Thoracic aorta (tissue), 2 donors: Measurements from ENCODE around the gene OR5M3. TPM values are rescaled to one million over a fixed set of nuclear protein-coding genes. Genes with fewer than 3 reads are reported as not detected.

Experiments
- ATAC-seq: fragments of 150-250 bp; one replicate; pipeline ENCODE4 v1.8.0; 2017; ENCODE audit warnings: low read depth; ENCODE audit not compliant: insufficient number of reproducible peaks, low FRiP score
- DNase-seq: peaks from one replicate; pipeline ENCODE4 v3.0.0-alpha.2; 2020; ENCODE audit warnings: low spot score
- H3K27ac ChIP-seq, 2 donors: fragments of 200-600 bp; sonication (generic); 1 replicate in 1 of 2; 2 replicates in 1 of 2; pipeline ENCODE4 v1.5.1; 2016; ENCODE audit warnings: mild to moderate bottlenecking in 2 of 2, moderate library complexity in 2 of 2
- H3K27me3 ChIP-seq: fragments of 200-600 bp; sonication (generic); replicated peaks from 2 replicates; pipeline ENCODE4 v1.6.0; 2016; ENCODE audit warnings: mild to moderate bottlenecking; ENCODE audit not compliant: insufficient read depth
- H3K36me3 ChIP-seq: fragments of 200-600 bp; sonication (generic); one replicate; pipeline ENCODE4 v1.5.1; 2016
- H3K4me1 ChIP-seq, 2 donors: fragments of 200-600 bp; sonication (generic); 1 replicate in 1 of 2; 2 replicates in 1 of 2; pipeline versions ENCODE4 v1.5.1 to v1.6.0; 2016; ENCODE audit warnings: low read depth in 2 of 2, mild to moderate bottlenecking in 1 of 2; ENCODE audit not compliant: control insufficient read depth in 1 of 2
- H3K4me3 ChIP-seq: fragments of 200-600 bp; sonication (generic); 2 replicates; pipeline ENCODE4 v1.5.1; 2016; ENCODE audit warnings: mild to moderate bottlenecking
- H3K9me3 ChIP-seq: fragments of 200-600 bp; sonication (generic); 2 replicates; pipeline ENCODE4 v1.5.1; 2016
- CTCF ChIP-seq: fragments of 200-600 bp; sonication (generic); IDR thresholded peaks from one replicate; pipeline ENCODE4 v1.5.1; 2019; ENCODE audit warnings: antibody characterized with exemption
- total RNA-seq, 2 donors: library from RNA; depleted of rRNA; stranded (reverse); fragments of >200 nt; gene quantifications; one replicate each; pipeline versions ENCODE4 v1.1.0 to v1.2.3, GENCODE V29; 2016

The OR5M3 gene
- not detected for total RNA-seq

GRCh38 chr11:56473252-56473651, at the start of gene OR5M3:
Gene OR5M3, minus strand, starts transcription at chr11:56473352. Its CDS starts 2,855 bp downstream, at chr11:56470497.
- Histone ChIP-seq H3K36me3 (no peaks in the 10 kb centered on the region), H3K27me3 (no peaks in the 10 kb centered on the region), H3K4me1 (no peaks in the 10 kb centered on the region), H3K9me3 (no peaks in the 10 kb centered on the region), H3K27ac (no peak within 1 kb of the TSS), H3K4me3 (no peak within 1 kb of the TSS)
- TF ChIP-seq CTCF = no peak
- DNase-seq (no peak), ATAC-seq (no peak)

GRCh38 chr11:56522008-56522407, 48.9 kb upstream of the OR5M3 start:
- H3K36me3 ChIP-seq = no peaks in the 10 kb centered on the region
- H3K4me3 ChIP-seq = no peak overlapping the region
- H3K27me3 ChIP-seq = no peaks in the 10 kb centered on the region
- no peak for TF ChIP-seq CTCF
- DNase-seq (no peak), ATAC-seq (no peak)
- H3K9me3 ChIP-seq = no peaks in the 10 kb centered on the region
- no peak overlapping the region for H3K27ac ChIP-seq
- H3K4me1 ChIP-seq = no peaks in the 10 kb centered on the region

- no peak for TF ChIP-seq CTCF
- H3K36me3 ChIP-seq = no peaks in the 10 kb centered on the region
- H3K27me3 ChIP-seq = no peaks in the 10 kb centered on the region
- H3K4me3 ChIP-seq = no peak overlapping the region
- H3K27ac ChIP-seq = no peak overlapping the region
- H3K4me1 ChIP-seq = no peaks in the 10 kb centered on the region
- H3K9me3 ChIP-seq = no peaks in the 10 kb centered on the region
- DNase-seq = no peak
- ATAC-seq = no peak
Measured at GRCh38 chr11:56513280-56513679, 40.1 kb upstream of the OR5M3 start.

- H3K4me1 ChIP-seq = no peaks in the 10 kb centered on the region
- H3K27ac ChIP-seq = no peak overlapping the region
- H3K4me3 ChIP-seq = no peak overlapping the region
- no peaks in the 10 kb centered on the region for H3K27me3 ChIP-seq
- no peak for ATAC-seq
- TF ChIP-seq CTCF = no peak
- H3K36me3 ChIP-seq = no peaks in the 10 kb centered on the region
- no peak for DNase-seq
- no peaks in the 10 kb centered on the region for H3K9me3 ChIP-seq
Measured at GRCh38 chr11:56509439-56509838, 36.3 kb upstream of the OR5M3 start.

GRCh38 chr11:56497010-56497409, 23.9 kb upstream of the OR5M3 start:
- H3K27ac ChIP-seq = no peak overlapping the region
- no peak for TF ChIP-seq CTCF
- no peaks in the 10 kb centered on the region for H3K4me1 ChIP-seq
- no peak overlapping the region for H3K4me3 ChIP-seq
- H3K36me3 ChIP-seq = no peaks in the 10 kb centered on the region
- DNase-seq (no peak), ATAC-seq (no peak)
- H3K9me3 ChIP-seq = no peaks in the 10 kb centered on the region
- H3K27me3 ChIP-seq = no peaks in the 10 kb centered on the region
